GM12801 (cell line): ENCODE results near the gene DERL3.

Source experiments
- TF ChIP-seq, protein P1 (sequence below): IDR thresholded peaks from one replicate; pipeline ENCODE4 v1.5.1; 2011; ENCODE audit warnings: control low read depth; ENCODE audit not compliant: insufficient read length; ENCODE audit errors: extremely low read depth

DERL3 gene

DNA sequence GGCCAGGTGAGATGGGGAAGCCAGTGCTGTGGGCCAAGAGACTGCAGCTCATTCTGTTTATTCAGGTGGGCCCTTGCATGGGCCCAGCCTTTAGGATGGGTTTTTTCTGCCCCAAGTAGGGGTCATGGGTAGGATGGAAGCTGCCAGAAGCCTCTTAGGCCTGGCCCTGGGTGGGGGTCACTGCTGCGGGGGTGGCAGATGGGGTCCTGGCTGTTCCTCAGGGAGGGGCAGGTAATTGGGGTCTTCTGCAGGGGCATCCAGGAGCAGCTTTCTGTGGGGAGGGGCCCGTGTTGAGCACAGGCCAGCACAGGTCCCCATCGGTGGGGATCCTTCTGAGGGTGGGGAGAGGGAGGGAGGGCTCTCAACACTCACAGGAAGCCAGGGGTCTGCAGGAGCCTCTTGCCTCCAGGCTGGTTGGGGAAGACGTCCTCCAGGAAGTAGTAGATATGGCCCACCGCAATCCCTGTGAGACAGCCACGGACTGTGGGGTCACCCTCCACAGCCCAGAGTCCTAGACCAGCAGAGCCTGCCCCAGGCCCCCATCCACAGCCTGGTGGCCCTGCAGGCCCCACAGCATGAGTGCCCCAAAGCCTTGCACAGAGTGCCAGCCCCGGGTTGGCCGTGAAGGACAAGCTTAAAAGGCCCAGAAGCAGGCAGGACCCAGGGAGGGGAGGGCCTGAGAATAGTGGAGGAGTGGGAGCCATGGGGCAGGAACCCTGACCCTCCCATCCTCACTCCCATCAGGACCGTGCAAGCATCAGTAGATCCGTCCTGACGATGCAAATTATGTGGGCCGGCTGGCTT, 1.9 kb downstream of the DERL3 start:
- TF ChIP-seq, protein P1, sequence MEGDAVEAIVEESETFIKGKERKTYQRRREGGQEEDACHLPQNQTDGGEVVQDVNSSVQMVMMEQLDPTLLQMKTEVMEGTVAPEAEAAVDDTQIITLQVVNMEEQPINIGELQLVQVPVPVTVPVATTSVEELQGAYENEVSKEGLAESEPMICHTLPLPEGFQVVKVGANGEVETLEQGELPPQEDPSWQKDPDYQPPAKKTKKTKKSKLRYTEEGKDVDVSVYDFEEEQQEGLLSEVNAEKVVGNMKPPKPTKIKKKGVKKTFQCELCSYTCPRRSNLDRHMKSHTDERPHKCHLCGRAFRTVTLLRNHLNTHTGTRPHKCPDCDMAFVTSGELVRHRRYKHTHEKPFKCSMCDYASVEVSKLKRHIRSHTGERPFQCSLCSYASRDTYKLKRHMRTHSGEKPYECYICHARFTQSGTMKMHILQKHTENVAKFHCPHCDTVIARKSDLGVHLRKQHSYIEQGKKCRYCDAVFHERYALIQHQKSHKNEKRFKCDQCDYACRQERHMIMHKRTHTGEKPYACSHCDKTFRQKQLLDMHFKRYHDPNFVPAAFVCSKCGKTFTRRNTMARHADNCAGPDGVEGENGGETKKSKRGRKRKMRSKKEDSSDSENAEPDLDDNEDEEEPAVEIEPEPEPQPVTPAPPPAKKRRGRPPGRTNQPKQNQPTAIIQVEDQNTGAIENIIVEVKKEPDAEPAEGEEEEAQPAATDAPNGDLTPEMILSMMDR: no peak

DNA sequence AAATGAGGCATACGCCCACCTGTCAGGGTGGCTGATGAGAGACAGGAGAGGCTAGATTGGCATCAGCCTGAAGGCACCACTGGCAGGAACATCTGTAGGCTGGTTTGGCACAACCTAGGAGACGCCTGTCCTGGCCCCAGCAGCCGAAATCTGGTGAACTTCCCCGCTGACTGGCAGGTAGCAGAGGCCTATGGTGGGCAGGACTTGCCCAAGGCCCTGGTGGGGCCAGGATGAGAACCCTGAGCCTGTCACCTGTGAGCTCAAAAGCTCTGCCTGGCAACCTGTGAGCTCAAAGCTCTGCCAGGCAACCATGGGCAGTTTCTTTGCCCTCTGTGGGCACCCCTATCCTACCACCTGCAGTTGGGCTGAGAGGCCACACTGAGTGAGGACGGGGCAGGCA, 2.5 kb downstream of the DERL3 start:
- TF ChIP-seq, protein P1: no peak

DNA sequence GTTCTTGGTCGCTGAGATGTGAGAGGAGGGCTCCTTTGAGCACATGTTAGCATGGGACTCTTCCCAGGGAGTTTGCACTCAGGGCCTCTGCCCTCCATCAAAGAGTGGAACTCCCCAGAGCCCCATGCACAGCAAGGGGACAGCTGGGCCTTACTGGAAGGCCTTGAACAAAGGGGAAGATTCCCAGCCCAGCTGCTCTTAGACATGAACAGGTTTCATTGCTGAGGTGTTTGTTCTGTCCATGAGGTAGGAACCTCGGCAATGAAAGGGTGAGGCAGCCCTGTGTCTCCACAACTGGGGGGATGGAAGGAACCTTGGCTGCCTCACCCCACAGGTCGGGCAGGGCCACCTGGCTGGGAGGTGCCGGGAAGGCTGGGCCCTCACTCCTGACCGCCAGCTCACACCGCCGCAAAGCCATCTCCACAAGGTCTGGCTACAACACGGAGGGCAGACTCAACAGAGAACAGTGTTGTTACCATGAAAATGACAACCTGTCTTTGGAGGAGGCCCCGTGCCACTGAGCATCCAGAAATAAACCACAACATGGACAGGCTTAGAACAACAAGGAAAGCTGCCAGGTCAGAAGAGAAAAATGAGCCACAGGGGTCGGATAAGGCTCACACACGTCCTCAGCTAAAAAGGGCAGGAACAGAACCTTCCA, 3.2 kb downstream of the DERL3 start:
- TF ChIP-seq, protein P1: no peak

DNA sequence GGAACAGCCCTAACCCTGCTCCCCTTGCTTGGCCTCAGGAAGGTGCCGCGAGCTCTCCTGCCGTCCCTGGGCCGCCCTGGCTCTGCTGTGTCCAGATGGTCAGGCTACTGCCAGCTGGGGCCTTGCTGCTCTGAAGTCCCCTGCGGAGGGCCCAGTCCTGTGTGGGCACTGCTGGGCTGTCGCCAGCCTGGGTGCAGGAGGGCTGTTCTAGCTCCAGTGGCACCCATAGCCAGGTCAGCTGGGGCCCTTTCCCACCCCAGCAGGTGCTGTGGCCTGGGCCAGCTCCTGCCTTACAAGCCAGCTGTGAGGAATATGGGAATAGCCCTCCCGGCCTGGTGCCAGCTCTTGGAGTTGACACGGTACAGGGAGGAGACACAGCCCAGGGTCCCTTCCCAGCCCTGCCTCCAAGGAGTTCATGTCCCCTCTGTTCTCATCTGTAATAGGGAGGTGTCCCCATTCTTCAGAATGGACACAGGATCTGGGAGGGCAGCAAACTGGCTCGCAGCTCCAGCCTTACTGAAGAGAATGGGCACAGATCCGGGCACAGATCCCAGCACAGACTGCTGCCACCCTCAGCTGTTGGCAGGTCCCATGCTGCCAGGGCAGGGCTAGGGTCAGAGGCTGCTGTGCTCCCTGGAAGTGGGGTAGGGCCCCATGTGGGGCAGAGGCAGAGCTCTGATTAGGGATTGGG, 3.9 kb downstream of the DERL3 start:
- TF ChIP-seq, protein P1: no peak

DNA sequence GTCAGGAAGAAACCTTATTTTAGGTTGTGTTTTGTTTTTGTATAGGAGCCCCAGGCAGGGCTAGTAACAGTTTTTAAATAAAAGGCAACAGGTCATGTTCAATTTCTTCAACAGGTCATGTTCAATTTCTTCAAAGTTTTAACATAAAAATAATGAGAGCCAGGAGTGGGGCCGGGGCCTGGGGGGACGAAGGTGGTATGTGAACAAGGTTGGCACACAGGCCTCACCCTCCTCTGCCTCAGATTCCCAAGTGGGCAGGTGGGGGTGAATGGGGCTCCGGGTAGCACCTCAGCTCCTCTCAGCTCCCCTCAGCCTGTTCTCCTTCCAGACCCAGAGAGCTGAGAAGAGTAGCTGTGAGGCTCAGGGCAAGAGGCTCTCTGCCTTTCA, 4.4 kb downstream of the DERL3 start:
- TF ChIP-seq, protein P1: no peak

DNA sequence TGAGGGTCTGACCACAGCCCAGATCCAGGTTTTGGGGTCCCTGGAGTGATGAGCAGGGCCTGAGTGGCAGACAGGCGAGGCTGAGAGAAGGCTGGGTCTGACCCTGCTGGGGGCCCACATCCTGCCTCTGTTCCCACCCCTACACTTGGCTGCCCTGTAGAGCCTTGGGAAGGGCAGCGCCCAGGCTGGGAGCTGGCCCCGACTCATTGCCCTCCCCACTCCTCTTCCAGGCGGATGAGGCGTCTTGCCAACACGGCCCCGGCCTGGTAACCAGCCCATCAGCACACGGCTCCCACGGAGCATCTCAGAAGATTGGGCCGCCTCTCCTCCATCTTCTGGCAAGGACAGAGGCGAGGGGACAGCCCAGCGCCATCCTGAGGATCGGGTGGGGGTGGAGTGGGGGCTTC, 4.9 kb downstream of the DERL3 start:
- TF ChIP-seq, protein P1: no peak

DNA sequence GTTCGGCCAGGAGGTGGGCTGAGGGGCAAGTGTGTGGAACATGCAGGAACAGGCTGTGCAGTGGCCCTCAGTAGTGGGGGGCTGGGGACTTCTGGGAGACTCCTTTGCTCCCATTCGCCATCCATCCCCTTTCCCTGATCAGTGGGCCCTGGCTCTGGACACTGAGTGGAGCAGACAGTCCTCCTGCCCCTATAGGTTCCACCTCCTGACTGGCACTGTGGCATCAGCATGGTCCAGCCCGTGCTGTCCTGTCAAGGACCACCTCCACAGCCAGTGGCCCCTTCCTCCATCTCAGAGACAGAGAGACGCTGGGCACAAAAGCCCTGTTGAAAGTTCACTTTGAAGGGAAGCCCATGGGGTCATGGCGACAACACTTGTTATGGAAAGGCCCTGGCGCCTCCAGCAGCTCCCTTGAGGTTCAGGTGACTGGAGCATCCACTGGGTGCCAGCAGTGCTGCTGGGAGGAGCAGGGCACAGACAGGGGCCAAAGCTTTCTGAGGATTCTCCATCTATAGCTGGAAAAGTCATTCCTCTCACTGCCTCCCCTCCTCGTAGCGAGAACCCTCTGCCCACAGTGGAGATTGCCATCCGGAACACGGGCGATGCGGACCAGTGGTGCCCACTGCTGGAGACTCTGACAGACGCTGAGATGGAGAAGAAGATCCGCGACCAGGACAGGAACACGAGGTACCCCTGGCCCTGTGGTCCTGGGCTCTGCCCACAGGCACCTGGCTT, 5.6 kb downstream of the DERL3 start:
- TF ChIP-seq, protein P1: no peak
